ENCODE data around the gene KRI1. TPM values are rescaled to one million over a fixed set of nuclear protein-coding genes. Genes with fewer than 3 reads are reported as not detected.

The KRI1 gene
- 11.6 and 12.9 TPM in 2 replicates for total RNA-seq

DNA sequence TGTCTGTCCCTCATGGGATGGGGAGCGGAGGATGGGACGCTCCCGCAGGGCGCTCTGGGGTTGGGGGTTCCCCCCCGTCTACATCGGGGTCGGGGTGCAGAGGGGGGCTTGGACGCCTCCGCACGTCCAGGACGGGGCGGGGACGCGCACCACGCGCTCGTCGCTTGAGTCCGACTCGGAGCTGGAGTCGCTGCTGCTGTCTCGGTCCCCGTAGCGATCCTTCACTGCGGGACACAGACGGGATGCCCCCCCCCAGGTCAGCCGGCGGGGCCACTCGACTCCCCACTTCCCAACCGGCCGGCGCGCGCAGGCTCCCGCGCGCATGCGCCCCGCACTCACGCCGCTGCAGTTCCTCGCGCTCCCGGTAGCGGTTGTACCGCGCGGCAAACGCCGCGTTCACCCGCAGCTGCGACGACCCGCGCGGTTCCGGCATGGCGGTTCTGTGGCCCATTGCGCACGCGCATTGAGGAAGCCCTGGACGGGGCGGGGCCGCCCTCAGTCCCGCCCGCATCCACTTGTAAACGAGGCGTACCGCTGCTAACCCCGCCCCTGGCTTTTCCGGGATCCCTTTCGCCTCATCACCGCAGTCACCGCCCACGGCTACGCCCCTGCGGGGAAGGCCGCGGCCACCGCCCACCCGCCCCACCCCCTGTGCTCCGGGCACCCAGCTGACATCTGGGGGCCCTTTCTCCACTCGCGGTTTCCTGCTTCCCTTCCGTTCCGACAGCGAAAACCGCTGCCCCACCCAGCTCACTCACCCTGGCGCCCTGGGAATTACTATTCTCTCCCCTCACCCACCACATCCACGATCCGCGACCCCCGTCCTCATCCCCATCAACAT, at the start of gene KRI1:
TSS of gene KRI1 (minus strand) at position 444 of the 841 bp plus-strand sequence. CDS start at position 433, 11 bp downstream.

DNA sequence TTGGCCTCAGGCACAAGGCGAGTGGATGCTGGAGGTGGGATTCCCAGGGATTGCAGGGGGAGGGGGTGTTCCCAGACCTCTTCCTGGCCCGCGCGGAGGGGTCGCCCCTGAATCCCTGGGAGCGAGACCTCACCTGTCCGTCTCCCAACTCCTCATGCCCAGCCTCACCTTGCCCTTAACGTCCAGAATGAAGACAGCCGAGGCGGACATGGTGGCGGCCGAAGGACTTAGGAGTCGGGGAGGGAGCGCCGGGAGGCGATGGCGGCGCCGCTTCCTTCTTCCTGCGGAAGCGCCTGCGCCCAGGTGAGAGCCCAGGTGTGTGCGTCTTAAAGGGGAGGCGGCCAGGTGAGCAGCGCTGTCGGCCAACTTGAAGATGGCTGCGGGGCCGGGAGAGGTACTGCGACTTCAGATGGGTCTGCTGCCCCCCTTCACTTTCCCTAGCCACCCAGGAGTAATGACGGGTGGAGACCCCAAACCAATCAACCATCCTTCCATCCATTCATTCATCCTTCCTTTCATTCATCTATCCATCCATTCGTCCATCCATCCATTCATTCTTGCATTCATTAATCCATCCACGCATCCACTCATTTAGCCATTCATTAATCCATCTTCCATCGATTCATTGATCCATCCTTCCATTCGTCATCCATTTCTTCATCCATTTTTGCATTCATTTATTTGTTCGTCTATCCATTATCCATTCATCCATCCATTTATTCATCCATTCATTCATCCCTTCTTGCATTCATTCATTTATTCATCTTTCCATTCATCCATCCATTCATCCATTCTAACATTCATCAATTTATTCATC, 21.4 kb upstream of the KRI1 start, which contains the start of gene AP1M2:
TSS of gene AP1M2 (minus strand) at position 291 of the 817 bp plus-strand sequence. CDS start at position 210, 81 bp downstream.

DNA sequence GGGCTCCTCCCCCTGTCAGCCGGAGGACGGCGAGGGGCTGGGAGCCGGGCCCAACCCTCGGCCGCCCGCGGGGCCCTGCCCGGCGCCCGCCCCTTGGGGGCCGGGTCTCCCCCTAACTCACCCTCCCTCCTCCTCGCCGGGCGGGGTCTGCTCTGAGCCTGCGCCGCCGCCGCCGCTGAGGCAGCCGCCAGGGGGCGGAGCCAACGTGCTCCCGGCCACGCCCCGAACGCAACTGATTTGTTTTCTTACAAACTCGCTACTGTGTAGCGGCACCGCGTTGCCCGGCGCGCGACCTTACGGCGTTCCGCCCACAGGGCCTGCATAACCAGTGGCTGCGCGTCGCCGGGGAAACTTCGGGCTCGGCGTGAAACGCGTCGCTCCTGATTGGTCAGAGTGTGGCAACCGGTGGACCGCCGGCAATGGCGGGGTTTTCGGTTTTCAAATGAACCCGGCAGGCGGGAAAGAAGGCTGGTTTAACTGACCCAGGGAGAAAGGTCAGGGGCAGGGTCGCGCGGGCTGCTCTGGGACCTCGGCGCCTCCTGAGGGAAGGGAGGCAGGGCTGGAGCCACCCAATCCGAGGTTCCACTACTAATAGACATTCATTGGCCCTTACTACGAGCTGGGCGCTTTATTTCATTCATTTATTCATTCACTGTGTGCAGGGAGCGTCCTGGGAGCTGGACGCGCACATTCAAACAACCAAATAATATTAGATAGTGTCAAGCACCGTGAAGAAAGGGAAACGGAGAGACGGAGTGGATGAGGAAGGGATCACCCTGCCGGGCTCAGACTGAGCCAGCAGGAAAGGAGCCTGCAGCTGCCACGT, 3.2 kb upstream of the KRI1 start, which contains the start of gene CDKN2D:
TSS of gene CDKN2D (minus strand) at position 154 of the 826 bp plus-strand sequence. CDS start 326 bp downstream, outside the sequence.

DNA sequence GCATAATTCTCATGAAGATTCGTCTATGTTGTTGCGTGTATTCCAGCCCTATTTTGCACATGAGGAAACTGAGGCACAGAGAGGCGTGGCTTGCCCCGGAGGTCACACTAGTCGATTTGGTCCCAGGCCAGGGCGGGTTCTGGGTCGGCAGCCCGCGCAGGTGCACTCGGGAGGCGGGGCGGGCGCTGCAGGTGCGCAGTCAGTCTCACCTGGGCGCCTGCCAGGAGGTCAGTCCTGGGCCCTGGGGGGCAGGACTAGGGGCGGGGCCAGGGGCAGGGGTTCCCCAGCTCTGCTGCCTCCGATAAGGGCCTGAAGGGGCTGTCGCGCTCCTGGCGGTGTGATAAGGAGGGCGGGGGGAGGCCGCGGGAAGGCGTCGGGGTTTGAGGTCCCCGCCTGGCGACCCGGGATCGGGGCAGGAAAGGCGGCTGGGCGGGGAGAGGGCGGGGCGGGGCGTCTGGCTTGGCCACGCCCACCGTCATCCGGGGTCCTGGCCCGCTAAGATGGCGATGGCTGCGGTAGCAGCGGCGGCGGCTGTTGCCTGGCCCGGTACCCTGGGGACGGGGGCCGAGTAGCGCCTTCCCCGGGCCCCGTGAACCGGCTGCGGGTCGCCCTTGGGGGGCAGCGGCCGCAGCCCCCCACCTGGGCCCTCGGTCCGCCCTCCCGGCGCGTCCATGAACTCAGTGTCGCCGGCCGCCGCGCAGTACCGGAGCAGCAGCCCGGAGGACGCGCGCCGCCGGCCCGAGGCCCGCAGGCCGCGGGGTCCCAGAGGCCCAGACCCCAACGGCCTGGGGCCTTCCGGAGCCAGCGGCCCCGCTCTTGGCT, 22.2 kb downstream of the KRI1 start, which contains the start of gene ATG4D:
TSS of gene ATG4D (plus strand) at position 485 of the 822 bp plus-strand sequence. CDS start at position 672, 187 bp downstream.

DNA sequence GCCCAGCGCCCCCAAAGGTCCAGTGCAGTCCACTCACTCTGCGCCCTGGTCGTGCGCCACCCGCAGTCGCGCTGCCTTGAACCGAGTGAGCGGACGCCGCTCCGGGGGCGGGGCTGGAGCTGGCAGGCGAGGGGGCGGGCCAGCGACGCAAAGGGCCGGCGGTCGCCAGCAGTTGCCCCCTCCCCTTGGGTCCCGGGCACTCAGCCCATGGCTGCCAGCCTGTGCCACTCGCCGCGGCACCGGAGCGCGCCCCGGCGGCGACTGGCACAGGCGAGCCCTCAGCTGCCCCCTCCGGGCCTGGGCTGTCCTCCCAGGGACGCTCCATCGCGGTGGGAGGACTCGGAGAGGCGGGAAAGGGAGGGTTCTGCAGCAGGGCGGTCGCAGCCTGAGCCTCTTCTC, 48.5 kb downstream of the KRI1 start, which contains the start of gene S1PR5:
TSS of gene S1PR5 (minus strand) at position 87 of the 399 bp plus-strand sequence. CDS start 2,436 bp downstream, outside the sequence.

Other genes with a start within 250 kb of the KRI1 start
- 26.9 and 33.8 TPM in 2 replicates for gene FDX2, start 250.0 kb downstream of the KRI1 start, total RNA-seq
- 28.7 and 32.1 TPM in 2 replicates for gene RAVER1, start 232.5 kb downstream of the KRI1 start, total RNA-seq
- 6.9 and 9.8 TPM in 2 replicates for gene ICAM3, start 226.4 kb downstream of the KRI1 start, total RNA-seq
- gene TYK2, start 185.4 kb downstream of the KRI1 start, total RNA-seq, result 95.3 and 129 TPM in 2 replicates
- 195 and 209 TPM in 2 replicates for gene CDC37, start 162.5 kb downstream of the KRI1 start, total RNA-seq
- 3.4 and 4.8 TPM in 2 replicates for gene PDE4A, start 145.5 kb downstream of the KRI1 start, total RNA-seq
- gene KEAP1, start 62.7 kb downstream of the KRI1 start, total RNA-seq, result 48.6 and 58.3 TPM in 2 replicates
- gene S1PR5, start 48.6 kb downstream of the KRI1 start, total RNA-seq, result not detected in 2 replicates
- 18.3 and 25.1 TPM in 2 replicates for gene ATG4D, start 22.1 kb downstream of the KRI1 start, total RNA-seq
- gene CDKN2D, start 3.0 kb upstream of the KRI1 start, total RNA-seq, result 8.6 and 11.8 TPM in 2 replicates
- 2.0 TPM in 1 of 2 replicates, not detected in the other for gene AP1M2, start 21.3 kb upstream of the KRI1 start, total RNA-seq
- 56.5 and 65.3 TPM in 2 replicates for gene SLC44A2, start 59.5 kb upstream of the KRI1 start, total RNA-seq
- gene ILF3, start 88.3 kb upstream of the KRI1 start, total RNA-seq, result 122 and 140 TPM in 2 replicates
- 26.7 and 28.7 TPM in 2 replicates for gene QTRT1, start 135.4 kb upstream of the KRI1 start, total RNA-seq
- gene DNM2, start 152.1 kb upstream of the KRI1 start, total RNA-seq, result 67.2 and 70.8 TPM in 2 replicates